OCI-LY7 (cell line): ENCODE data around the gene SRP68.

ENCODE experiments used
- CTCF ChIP-seq: fragments of 200-600 bp; sonication (generic); conservative IDR thresholded peaks from 2 replicates; pipeline ENCODE4 v1.5.1; 2014; ENCODE audit warnings: mild to moderate bottlenecking, antibody characterized with exemption, low read length, moderate library complexity, mixed read lengths
- EZH2phosphoT487 ChIP-seq: fragments of 200-600 bp; sonication (generic); IDR thresholded peaks from 2 replicates; pipeline ENCODE4 v1.6.1; 2018; ENCODE audit warnings: low read depth, borderline replicate concordance, mild to moderate bottlenecking, mixed run types, antibody characterized with exemption, low read length, moderate library complexity, mixed read lengths

DNA sequence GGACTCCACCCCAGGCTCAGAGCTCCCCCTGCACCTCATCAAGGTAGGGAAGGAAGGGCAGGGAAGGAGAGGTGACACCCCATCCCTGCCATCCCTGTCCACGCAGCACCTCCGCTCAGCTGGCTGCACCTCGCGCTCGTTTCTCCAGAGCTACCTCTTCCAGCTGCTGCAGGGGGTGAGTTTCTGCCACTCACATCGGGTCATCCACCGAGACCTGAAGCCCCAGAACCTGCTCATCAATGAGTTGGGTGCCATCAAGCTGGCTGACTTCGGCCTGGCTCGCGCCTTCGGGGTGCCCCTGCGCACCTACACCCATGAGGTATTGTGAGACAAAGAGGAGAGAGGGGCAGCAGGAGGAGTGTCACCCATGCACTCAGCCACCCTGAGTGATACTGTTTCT is 70.2 kb downstream of the SRP68 start:
- no peak for TF ChIP-seq CTCF
- no peak for TF ChIP-seq EZH2phosphoT487
